NCI-H2081 (cell line): ENCODE measurements around the gene GUCA2A.

Experiments
- DNase-seq, 2 experiments: peaks; one replicate each; lab custom pipeline; 2025; lab: John Stamatoyannopoulos, UW

The GUCA2A gene

GRCh38 chr1:42130061-42130660, 34.4 kb downstream of the GUCA2A start:
- DNase-seq = no peak

- no peak for DNase-seq
These were observed 35.6 kb downstream of the GUCA2A start for GRCh38 chr1:42128964-42129363.

GRCh38 chr1:42128499-42128898, 36.0 kb downstream of the GUCA2A start:
- no peak for DNase-seq

- no peak for DNase-seq
These were observed 36.8 kb downstream of the GUCA2A start for GRCh38 chr1:42127767-42128166.

GRCh38 chr1:42125552-42125951, 39.0 kb downstream of the GUCA2A start:
- no peak for DNase-seq

- no peak for DNase-seq
These were observed 42.1 kb downstream of the GUCA2A start for GRCh38 chr1:42122408-42122807.

- DNase-seq = no peak
These were observed 46.4 kb downstream of the GUCA2A start for GRCh38 chr1:42118125-42118524.

- no peak for DNase-seq
These were observed 47.3 kb downstream of the GUCA2A start for GRCh38 chr1:42117214-42117613.

- DNase-seq = no peak
These were observed 50.3 kb downstream of the GUCA2A start for GRCh38 chr1:42114229-42114628.
